CD4-positive, alpha-beta memory T cell (primary cell): ENCODE measurements around the gene PMF1. TPM values are rescaled to one million over a fixed set of nuclear protein-coding genes. Genes with fewer than 3 reads are reported as not detected.

Experiments
- CTCF ChIA-PET: fragments of 350-600 bp; sonication (Branson Sonifier 250); formaldehyde crosslinking; loops from one replicate; lab custom pipeline; 2021; ENCODE audit warnings: inconsistent platforms; ENCODE audit not compliant: partially characterized antibody; lab: Charles Lee
- POLR2A ChIA-PET: fragments of 350-600 bp; sonication (Branson Sonifier 250); formaldehyde crosslinking; loops from one replicate; lab custom pipeline; 2021; ENCODE audit not compliant: partially characterized antibody; lab: Charles Lee
- DNase-seq, 5 donors: peaks; one replicate each; pipeline versions ENCODE4 v3.0.0 to v3.0.0-alpha.2; 2020 to 2022; ENCODE audit warnings: mixed read lengths in 1 of 5
- H3K27ac ChIP-seq: one replicate; pipeline ENCODE4 v1.7.0; 2013; ENCODE audit warnings: low read depth, low read length
- H3K27me3 ChIP-seq: 2 replicates; pipeline ENCODE4 v1.7.0; 2013; ENCODE audit warnings: mild to moderate bottlenecking, low read length, moderate library complexity; ENCODE audit not compliant: insufficient read depth
- H3K36me3 ChIP-seq: 2 replicates; pipeline ENCODE4 v1.7.0; 2013; ENCODE audit warnings: mild to moderate bottlenecking, low read length, moderate library complexity; ENCODE audit not compliant: insufficient read depth
- H3K4me1 ChIP-seq: 2 replicates; pipeline ENCODE4 v1.7.0; 2013; ENCODE audit warnings: mild to moderate bottlenecking, low read length, moderate library complexity; ENCODE audit not compliant: insufficient read depth
- H3K4me3 ChIP-seq, 2 donors: one replicate each; pipeline ENCODE4 v1.7.0; 2013; ENCODE audit warnings: low read length in 2 of 2, mild to moderate bottlenecking in 1 of 2
- H3K9me3 ChIP-seq, 2 donors: one replicate each; pipeline ENCODE4 v1.7.0; 2013; ENCODE audit warnings: low read length in 2 of 2, control low read depth in 1 of 2; ENCODE audit not compliant: control insufficient read depth in 1 of 2
- H3K27ac Mint-ChIP-seq, 7 donors: one replicate each; pipeline ENCODE4 v1.8.0; 2020 to 2021; ENCODE audit warnings: mixed read lengths in 7 of 7, mild to moderate bottlenecking in 6 of 7, inconsistent platforms in 3 of 7, moderate library complexity in 3 of 7
- H3K27me3 Mint-ChIP-seq, 2 donors: one replicate each; pipeline ENCODE4 v1.8.0; 2020 to 2021; ENCODE audit warnings: mixed read lengths in 2 of 2
- H3K36me3 Mint-ChIP-seq, 2 donors: one replicate each; pipeline ENCODE4 v1.8.0; 2020 to 2021; ENCODE audit warnings: mixed read lengths in 2 of 2, inconsistent platforms in 1 of 2, mild to moderate bottlenecking in 1 of 2
- H3K4me1 Mint-ChIP-seq, 4 donors: one replicate each; pipeline ENCODE4 v1.8.0; 2020 to 2021; ENCODE audit warnings: mixed read lengths in 4 of 4, mild to moderate bottlenecking in 1 of 4
- H3K4me3 Mint-ChIP-seq, 8 donors: one replicate each; pipeline ENCODE4 v1.8.0; 2020 to 2021; ENCODE audit warnings: mixed read lengths in 8 of 8, mild to moderate bottlenecking in 7 of 8, moderate library complexity in 6 of 8, inconsistent platforms in 3 of 8
- H3K9me3 Mint-ChIP-seq, 8 donors: one replicate each; pipeline ENCODE4 v1.8.0; 2020 to 2021; ENCODE audit warnings: mixed read lengths in 8 of 8, mild to moderate bottlenecking in 5 of 8, inconsistent platforms in 3 of 8, moderate library complexity in 1 of 8
- intact Hi-C: fragments of 100-400 bp; cut with micrococcal nuclease; formaldehyde crosslinking; loops from one replicate; pipeline ENCODE4 v1.15.1; 2023
- polyA plus RNA-seq, 2 donors: library from polyadenylated mRNA; unstranded; fragments of 300-500 nt; fragmentation: Illumina TruSeq; gene quantifications; one replicate each; pipeline ENCODE4 v1.2.3, GENCODE V29; 2021
- total RNA-seq, 2 experiments: library from RNA; stranded (reverse); gene quantifications; one replicate each; pipeline ENCODE4 v1.2.3, GENCODE V29; 2021

PMF1 gene
- total and polyA plus RNA-seq, 4 experiments from 2014 or later, result 39.0 to 106 (median 56.8) TPM

DNA sequence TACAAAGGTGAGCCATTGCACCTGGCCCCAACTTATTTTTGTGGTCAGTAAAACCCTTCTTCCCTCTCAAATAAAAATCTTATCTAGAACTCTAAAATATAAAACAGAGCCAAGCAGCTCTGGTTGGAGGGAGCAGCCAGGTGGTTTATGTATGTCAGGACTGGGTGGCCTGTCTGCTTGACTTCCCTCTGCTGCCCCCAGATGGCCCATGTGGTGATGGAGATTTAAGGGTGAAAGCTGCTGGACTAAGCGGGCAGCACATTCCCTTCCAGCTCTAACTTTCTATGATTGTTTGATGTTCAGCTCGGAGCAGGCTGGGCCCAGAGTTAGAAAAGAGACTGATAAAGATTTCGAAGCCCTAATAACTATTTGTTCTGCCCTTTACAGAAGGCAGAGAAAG, 47.0 kb downstream of the PMF1 start:
- CTCF ChIA-PET, result interaction anchor here (0.9 to 1.4 kb wide), 2 partner anchors 22 to 113 kb away, joined by 4 read pairs; partner anchors contain the start of gene SMG5
- intact Hi-C loops, result no loop called here

DNA sequence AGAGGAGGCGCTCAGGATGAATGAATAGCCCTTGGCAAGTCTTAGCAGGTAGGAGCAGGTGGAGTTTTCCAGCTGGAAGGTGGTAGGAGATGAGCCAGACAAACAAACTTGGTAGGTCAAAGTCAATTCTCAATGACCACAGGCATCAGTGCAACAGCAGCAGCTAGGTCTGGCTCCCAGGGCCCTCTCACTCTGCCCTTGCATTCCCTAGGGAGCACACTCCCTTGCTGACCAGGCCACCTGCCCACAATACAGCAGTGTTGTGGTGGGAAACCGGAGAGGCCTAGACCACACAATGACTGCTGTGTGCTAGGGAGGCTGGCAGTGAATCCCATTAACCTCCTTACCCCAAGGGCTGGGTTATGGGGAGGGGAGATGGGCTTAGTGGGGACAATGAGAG, 48.1 kb downstream of the PMF1 start:
- Histone ChIP-seq H3K4me3 (no peak overlapping the region), H3K27ac (no peak overlapping the region), H3K27me3 (no peaks in the 10 kb centered on the region), H3K9me3 (no peaks in the 10 kb centered on the region), H3K4me1 (no peaks in the 10 kb centered on the region), H3K36me3 (peaks cover 76% of the 10 kb centered on the region)
- POLR2A ChIA-PET, result interaction anchor here (1.3 kb wide), 1 partner anchor 17 kb away, joined by 3 read pairs; no protein-coding TSS in a partner anchor
- DNase-seq, result no peak
- Mint-ChIP-seq H3K9me3 (peaks cover 0 to 1% (median 0%) of the 10 kb centered on the region in 8 donors), H3K4me3 (no peak overlapping the region), H3K4me1 (peaks cover 0 to 4% (median 2%) of the 10 kb centered on the region in 4 donors), H3K27ac (peak overlapping the region in 4 of 7 donors; percentile 35 to 78 (median 68)), H3K27me3 (no peaks in the 10 kb centered on the region), H3K36me3 (peaks cover 50 to 77% of the 10 kb centered on the region in 2 donors)
- CTCF ChIA-PET, result interaction anchor here (0.7 to 0.9 kb wide), 2 partner anchors 21 to 166 kb away, joined by 4 read pairs; partner anchors contain the start of gene SMG5
- intact Hi-C loops, result no loop called here

More for the DNA sequence above, 47.0 kb downstream of the PMF1 start:
- H3K4me1 ChIP-seq, result no peaks in the 10 kb centered on the region
- Mint-ChIP-seq H3K36me3 (peaks cover 43 to 70% of the 10 kb centered on the region in 2 donors), H3K4me3 (no peak overlapping the region), H3K27me3 (no peaks in the 10 kb centered on the region), H3K4me1 (peaks cover 0 to 4% (median 0%) of the 10 kb centered on the region in 4 donors), H3K27ac (peak overlapping the region in 2 of 7 donors; percentile 29 to 43), H3K9me3 (no peaks in the 10 kb centered on the region)
- H3K9me3 ChIP-seq, result no peaks in the 10 kb centered on the region
- H3K36me3 ChIP-seq, result peaks cover 69% of the 10 kb centered on the region
- H3K4me3 ChIP-seq, result no peak overlapping the region
- no peak for DNase-seq
- no peak overlapping the region for H3K27ac ChIP-seq
- H3K27me3 ChIP-seq, result no peaks in the 10 kb centered on the region
- POLR2A ChIA-PET, result no interaction called here

DNA sequence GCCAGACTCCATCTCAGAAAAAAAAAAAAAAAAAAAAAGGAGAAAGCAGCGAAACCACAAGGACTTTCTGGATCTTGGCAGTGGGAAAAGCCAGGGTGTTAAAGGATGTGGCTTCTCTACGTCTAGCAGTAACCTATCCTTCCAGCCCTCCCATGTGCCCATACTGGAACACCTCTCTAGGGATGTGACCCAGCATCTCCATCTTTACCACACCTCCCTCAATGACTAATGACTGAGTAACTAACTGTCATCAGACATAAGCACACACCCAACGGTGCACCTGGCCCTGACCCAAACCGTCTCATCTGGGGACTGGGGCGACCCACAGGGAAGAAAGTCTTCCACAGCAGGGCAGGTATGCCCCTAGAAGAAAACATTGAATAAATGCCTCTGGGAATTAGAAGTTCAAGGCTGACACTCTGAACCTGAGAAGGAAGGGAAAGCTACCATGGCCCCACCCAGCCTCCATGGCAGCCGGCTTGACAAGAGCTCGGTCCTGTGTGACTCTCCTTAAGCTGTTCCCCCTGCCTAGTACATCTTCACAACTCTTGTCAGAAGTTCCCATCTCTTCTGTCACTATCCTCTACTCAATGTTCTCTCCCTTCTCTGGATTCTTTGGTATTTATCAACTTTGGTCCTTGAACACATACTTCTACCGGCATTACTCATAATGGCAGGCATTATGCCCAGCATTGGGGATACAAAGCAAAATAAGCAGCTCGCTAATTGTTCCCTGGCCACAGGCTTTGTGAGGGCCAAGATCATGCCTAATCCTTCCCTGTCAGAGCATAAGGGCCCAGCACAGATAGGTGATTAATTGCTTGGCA, 49.9 kb downstream of the PMF1 start:
- Mint-ChIP-seq H3K36me3 (peaks cover 60 to 80% of the 10 kb centered on the region in 2 donors), H3K4me3 (no peak overlapping the region), H3K27me3 (no peaks in the 10 kb centered on the region), H3K27ac (peak overlapping the region in 2 of 7 donors; percentile 31 to 36), H3K9me3 (peaks cover 0 to 1% (median 0%) of the 10 kb centered on the region in 8 donors), H3K4me1 (peaks cover 0 to 4% (median 2%) of the 10 kb centered on the region in 4 donors)
- no peak overlapping the region for H3K4me3 ChIP-seq
- H3K27ac ChIP-seq, result no peak overlapping the region
- ChIA-PET CTCF (interaction anchor here (0.8 kb wide), 1 partner anchor 9 kb away, joined by 3 read pairs; no protein-coding TSS in a partner anchor), POLR2A (interaction anchor here (1.2 kb wide), 1 partner anchor 20 kb away, joined by 3 read pairs; the partner anchor contains the start of gene SMG5)
- H3K4me1 ChIP-seq, result no peaks in the 10 kb centered on the region
- H3K9me3 ChIP-seq, result no peaks in the 10 kb centered on the region
- DNase-seq, result no peak
- intact Hi-C loops, result no loop called here
- no peaks in the 10 kb centered on the region for H3K27me3 ChIP-seq
- H3K36me3 ChIP-seq, result peaks cover 80% of the 10 kb centered on the region

DNA sequence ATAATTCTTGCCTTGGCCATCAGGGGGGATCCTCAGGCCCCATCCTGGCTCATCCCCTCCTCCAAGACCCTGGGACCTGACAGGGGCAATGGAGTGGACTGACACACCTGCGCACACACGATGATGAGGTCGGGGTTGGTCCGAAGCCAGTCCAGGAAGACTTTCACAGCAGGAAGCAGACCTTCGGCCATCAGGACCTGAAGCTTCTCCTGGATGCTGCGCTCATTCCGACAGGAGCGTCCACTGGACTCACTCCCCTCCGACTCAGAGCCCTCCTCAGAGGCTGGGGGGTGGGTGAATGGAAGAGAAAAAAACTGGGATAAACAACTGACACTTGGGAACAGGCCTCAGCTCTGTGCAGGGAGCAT, 50.5 kb downstream of the PMF1 start:
- no peak for DNase-seq
- Mint-ChIP-seq H3K4me1 (peaks cover 0 to 4% (median 2%) of the 10 kb centered on the region in 4 donors), H3K27ac (no peak overlapping the region), H3K9me3 (peaks cover 0 to 1% (median 0%) of the 10 kb centered on the region in 8 donors), H3K36me3 (peaks cover 66 to 80% of the 10 kb centered on the region in 2 donors), H3K27me3 (no peaks in the 10 kb centered on the region), H3K4me3 (no peak overlapping the region)
- Histone ChIP-seq H3K27me3 (no peaks in the 10 kb centered on the region), H3K27ac (no peak overlapping the region), H3K36me3 (peaks cover 80% of the 10 kb centered on the region), H3K9me3 (no peaks in the 10 kb centered on the region), H3K4me1 (no peaks in the 10 kb centered on the region), H3K4me3 (no peak overlapping the region)
- ChIA-PET POLR2A (interaction anchor here (1.2 kb wide), 1 partner anchor 19 kb away, joined by 3 read pairs; the partner anchor contains the start of gene SMG5), CTCF (interaction anchor here (0.7 to 0.8 kb wide), 2 partner anchors 9 to 128 kb away, joined by 3 to 5 read pairs; no protein-coding TSS in a partner anchor)
- intact Hi-C loops, result no loop called here

DNA sequence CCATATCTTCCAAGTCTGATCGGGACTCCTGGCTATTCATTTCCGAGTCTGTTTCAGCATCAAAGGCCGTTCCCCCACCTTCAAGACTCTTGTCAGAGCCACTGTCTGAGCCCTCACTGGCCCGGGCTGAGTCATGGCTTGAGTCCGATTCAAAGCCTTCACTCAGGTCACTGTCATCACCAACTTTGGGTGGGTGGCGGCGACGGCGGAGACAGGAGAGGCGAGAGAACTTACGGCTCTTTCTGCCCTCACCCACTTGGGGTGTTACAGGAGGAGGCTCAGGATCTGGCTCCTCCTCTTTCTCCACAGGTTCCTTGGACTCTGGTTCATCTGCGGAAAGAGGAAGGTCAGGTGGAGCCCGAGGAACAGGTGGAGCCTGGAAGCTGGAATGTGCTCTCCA, 53.2 kb downstream of the PMF1 start:
- H3K4me3 ChIP-seq, result no peak overlapping the region
- no peaks in the 10 kb centered on the region for H3K9me3 ChIP-seq
- H3K36me3 ChIP-seq, result peaks cover 66% of the 10 kb centered on the region
- no peak overlapping the region for H3K27ac Mint-ChIP-seq
- no peak overlapping the region for H3K27ac ChIP-seq
- DNase-seq, result no peak
- H3K36me3 Mint-ChIP-seq, result peaks cover 61 to 71% of the 10 kb centered on the region in 2 donors
- no peaks in the 10 kb centered on the region for H3K27me3 ChIP-seq
- CTCF ChIA-PET, result no interaction called here
- intact Hi-C loops, result no loop called here
- POLR2A ChIA-PET, result no interaction called here
- no peaks in the 10 kb centered on the region for H3K4me1 ChIP-seq
- H3K4me1 Mint-ChIP-seq, result peaks cover 0 to 4% (median 2%) of the 10 kb centered on the region in 4 donors
- peaks cover 0 to 1% (median 0%) of the 10 kb centered on the region in 8 donors for H3K9me3 Mint-ChIP-seq
- H3K27me3 Mint-ChIP-seq, result no peaks in the 10 kb centered on the region
- H3K4me3 Mint-ChIP-seq, result no peak overlapping the region

DNA sequence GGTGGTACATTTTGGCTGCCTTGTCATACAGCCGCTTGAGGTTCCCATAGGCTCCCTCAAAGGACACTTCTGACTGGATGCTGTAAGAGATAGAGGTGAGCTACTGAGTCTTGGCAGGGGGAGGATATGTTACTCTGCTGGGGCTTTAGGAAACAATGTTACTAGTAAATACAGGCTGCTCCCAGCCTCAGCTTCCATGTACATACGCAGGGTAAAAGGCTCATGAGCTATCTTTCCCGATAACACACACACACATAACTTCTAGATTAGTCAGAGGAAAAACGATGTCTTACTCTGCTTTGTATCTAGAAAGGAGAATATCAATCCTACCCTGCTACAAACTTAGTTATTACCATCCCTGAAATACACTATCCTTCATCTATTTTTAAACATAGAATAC, 55.5 kb downstream of the PMF1 start:
- intact Hi-C loops, result no loop called here
- CTCF ChIA-PET, result no interaction called here
- H3K9me3 Mint-ChIP-seq, result peaks cover 0 to 1% (median 0%) of the 10 kb centered on the region in 8 donors
- POLR2A ChIA-PET, result no interaction called here
- peak overlapping the region in 2 of 7 donors; percentile 27 to 30 for H3K27ac Mint-ChIP-seq
- H3K4me3 Mint-ChIP-seq, result no peak overlapping the region
- Histone ChIP-seq H3K27ac (no peak overlapping the region), H3K9me3 (no peaks in the 10 kb centered on the region), H3K4me3 (no peak overlapping the region), H3K4me1 (no peaks in the 10 kb centered on the region), H3K27me3 (no peaks in the 10 kb centered on the region), H3K36me3 (peaks cover 66% of the 10 kb centered on the region)
- peaks cover 0 to 4% (median 2%) of the 10 kb centered on the region in 4 donors for H3K4me1 Mint-ChIP-seq
- DNase-seq, result no peak
- peaks cover 62 to 79% of the 10 kb centered on the region in 2 donors for H3K36me3 Mint-ChIP-seq
- no peaks in the 10 kb centered on the region for H3K27me3 Mint-ChIP-seq

DNA sequence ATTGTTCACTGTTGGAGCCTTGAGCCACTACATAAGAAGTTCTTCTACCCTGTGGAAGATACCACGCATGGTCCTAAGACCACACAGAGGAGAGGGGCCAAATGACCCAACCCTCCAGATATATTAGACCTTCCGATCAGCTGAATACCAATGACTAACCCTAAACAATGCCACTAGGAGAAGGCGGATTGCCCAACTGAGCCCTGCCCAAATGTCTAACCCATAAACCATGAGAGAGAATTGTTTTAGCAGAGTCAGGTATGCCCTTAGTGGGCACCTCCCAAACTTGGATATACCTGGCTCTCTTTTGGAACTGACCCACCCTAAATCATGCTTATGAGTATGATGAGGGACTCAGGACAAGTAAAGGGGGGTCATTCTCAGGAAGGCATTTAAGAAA, 57.5 kb downstream of the PMF1 start:
- no peak overlapping the region for H3K4me3 ChIP-seq
- intact Hi-C loops, result no loop called here
- no peaks in the 10 kb centered on the region for H3K9me3 ChIP-seq
- H3K4me3 Mint-ChIP-seq, result no peak overlapping the region
- H3K4me1 Mint-ChIP-seq, result peaks cover 0 to 2% (median 0%) of the 10 kb centered on the region in 4 donors
- H3K4me1 ChIP-seq, result no peaks in the 10 kb centered on the region
- peaks cover 76% of the 10 kb centered on the region for H3K36me3 ChIP-seq
- H3K36me3 Mint-ChIP-seq, result peaks cover 62 to 84% of the 10 kb centered on the region in 2 donors
- no peak for DNase-seq
- peak overlapping the region in 1 of 7 donors; percentile 78 for H3K27ac Mint-ChIP-seq
- H3K9me3 Mint-ChIP-seq, result peaks cover 0 to 1% (median 0%) of the 10 kb centered on the region in 8 donors
- no peaks in the 10 kb centered on the region for H3K27me3 ChIP-seq
- ChIA-PET POLR2A (interaction anchor here (4.5 kb wide), 1 partner anchor 12 kb away, joined by 25 read pairs; the partner anchor contains the start of gene SMG5), CTCF (no interaction called here)
- H3K27ac ChIP-seq, result no peak overlapping the region
- H3K27me3 Mint-ChIP-seq, result no peaks in the 10 kb centered on the region
